Upper lobe of left lung (tissue), 4 donors: ENCODE measurements around the gene ANKRD44.

ENCODE experiments used
- CTCF ChIP-seq, 6 experiments: fragments of 450-650 bp in 4 of 6; fragments of 200-600 bp in 2 of 6; sonication (generic) in 2 of 6; IDR thresholded peaks; one replicate each; pipeline ENCODE4 v1.5.1; 2016 to 2019; ENCODE audit warnings: antibody characterized with exemption in 6 of 6
- POLR2A ChIP-seq, 4 donors: fragments of 450-650 bp; IDR thresholded peaks; one replicate each; pipeline ENCODE4 v1.5.1; 2016 to 2017; ENCODE audit warnings: antibody characterized with exemption in 4 of 4, mild to moderate bottlenecking in 2 of 4
- POLR2AphosphoS5 ChIP-seq, 2 donors: sonication (generic); formaldehyde crosslinking; IDR thresholded peaks; one replicate each; pipeline ENCODE4 v1.5.1; 2017; ENCODE audit warnings: antibody characterized with exemption in 2 of 2

GRCh38 chr2:197216361-197216979 is 94.1 kb downstream of the ANKRD44 start:
- no peak for TF ChIP-seq CTCF (IDR thresholded peaks at IDR 0.05)
- no peak for TF ChIP-seq POLR2A (IDR thresholded peaks at IDR 0.05)
- no peak for TF ChIP-seq POLR2AphosphoS5 (IDR thresholded peaks at IDR 0.05)
